OCI-M1 (cell line): Measurements from ENCODE around the gene CCL11.

Experiments used
- DNase-seq: peaks from one replicate; lab custom pipeline; 2025; lab: John Stamatoyannopoulos, UW

Gene CCL11

GRCh38 chr17:34285286-34285792 is at the start of gene CCL11:
CCL11 (plus strand) TSS chr17:34285742; CDS start chr17:34285809, 67 bp downstream.
- no peak for DNase-seq

GRCh38 chr17:34236281-34236892 is 49.2 kb upstream of the CCL11 start:
- peak; percentile 49 for DNase-seq

GRCh38 chr17:34237458-34237857 is 48.1 kb upstream of the CCL11 start:
- DNase-seq: no peak

DNA sequence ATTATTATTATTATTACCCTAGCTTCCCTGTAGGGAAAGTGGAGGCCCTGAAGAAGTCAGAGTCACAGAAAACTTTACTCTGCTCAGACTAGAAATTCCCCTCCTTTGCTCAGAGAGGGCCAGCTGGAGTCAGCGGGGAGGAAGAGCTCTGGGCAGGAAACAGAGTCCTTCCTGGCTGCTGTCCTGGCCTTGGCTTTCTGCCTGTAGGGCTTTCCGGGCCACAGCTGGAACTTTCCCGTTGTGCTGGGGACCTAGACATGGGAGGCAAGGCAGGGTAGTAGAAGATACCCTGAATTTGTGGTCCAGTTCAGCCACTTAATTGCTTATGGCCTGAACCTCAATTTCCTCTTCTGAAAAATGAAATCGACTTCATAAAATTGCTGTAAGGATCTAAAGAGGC is 44.5 kb upstream of the CCL11 start:
- DNase-seq: no peak

- DNase-seq: peak; percentile 87
Measured at GRCh38 chr17:34242587-34243363, 42.8 kb upstream of the CCL11 start.

GRCh38 chr17:34243364-34244320 is 41.9 kb upstream of the CCL11 start:
- no peak for DNase-seq

- DNase-seq: no peak
Measured at GRCh38 chr17:34245351-34245905, 40.1 kb upstream of the CCL11 start.

- peak; percentile 85 for DNase-seq
Measured at GRCh38 chr17:34246446-34246845, 39.1 kb upstream of the CCL11 start.

DNA sequence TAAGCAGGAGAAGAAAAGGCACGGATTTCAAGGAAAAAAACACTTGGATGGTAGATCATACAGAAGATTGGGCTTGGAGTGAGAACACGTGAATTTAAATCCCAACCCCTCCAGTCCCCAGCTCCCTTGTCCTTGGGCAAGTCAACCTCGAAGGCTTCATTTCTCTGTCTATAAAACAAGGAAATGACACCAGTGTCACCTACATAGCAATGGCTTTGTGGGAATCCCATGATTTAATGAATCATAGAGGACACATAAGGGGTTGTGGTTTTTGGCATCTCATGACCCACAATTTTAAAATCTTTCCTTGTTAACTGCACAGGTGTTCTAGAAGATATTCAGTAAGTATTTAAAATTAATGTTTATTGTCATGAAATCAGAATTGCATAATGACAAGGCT is 38.7 kb upstream of the CCL11 start:
- DNase-seq: peak; percentile 38

DNA sequence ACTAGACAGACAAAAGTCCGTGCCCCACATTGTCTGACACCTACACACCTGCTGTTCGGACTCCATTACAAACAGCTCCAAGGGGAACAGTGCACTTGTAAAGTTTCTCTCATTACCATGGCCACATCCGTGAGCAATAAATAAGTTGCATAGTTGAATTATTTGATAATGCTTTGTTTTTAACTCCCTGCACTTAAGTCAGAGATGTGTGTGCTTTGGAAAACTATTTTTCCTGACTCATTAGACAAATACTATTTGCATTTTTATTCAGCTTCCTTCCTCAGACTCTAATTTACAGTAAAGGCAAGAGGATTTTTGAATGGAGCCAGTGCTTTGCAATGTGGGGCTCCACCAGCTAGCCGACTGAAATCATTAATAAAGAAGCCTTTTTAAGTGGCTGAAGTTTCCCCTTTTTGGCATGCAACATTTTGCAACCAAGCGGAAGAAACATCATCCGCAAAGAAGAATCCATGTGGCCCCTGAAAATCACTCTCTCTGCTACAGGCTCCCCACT is 37.0 kb upstream of the CCL11 start:
- DNase-seq: no peak

- DNase-seq: no peak
Measured at GRCh38 chr17:34249061-34249460, 36.5 kb upstream of the CCL11 start.

DNA sequence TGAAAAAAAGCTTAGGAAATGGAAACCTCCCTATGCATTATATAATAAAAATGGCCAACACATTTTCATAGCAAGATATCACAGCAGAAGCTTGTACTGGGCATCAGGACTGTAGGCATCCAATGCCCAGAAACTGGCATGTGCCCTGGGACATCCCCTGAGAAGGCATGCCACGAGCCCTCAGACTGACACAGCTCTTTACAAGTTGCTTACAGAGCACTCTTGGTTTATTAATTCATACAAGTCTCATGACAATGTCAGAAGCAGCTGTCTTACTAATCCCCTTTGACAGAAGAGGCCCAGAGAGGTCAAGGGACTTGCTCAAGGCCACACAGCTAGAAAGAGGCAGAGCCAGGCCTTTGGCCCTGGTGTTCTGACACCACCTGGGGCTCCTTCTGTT is 36.1 kb upstream of the CCL11 start:
- DNase-seq: no peak

DNA sequence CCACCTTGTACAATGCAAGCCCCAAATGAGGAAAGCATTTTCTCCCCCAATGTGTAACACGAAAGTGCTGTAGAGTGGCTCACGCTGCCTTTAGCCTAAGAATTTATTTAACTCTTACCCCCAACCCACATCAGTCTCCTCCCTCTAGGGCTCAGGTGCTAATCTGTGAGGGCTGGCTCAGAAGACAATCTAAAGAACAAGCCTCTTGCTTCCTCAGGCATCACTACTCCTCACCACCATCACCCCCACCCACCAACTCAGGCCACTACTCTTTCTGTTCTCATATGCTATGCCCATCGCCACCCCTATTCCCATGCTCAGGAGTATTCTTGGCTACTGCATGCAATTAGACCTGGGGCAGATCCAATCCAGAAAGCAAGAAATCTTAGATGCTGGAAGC is 34.4 kb upstream of the CCL11 start:
- no peak for DNase-seq

DNA sequence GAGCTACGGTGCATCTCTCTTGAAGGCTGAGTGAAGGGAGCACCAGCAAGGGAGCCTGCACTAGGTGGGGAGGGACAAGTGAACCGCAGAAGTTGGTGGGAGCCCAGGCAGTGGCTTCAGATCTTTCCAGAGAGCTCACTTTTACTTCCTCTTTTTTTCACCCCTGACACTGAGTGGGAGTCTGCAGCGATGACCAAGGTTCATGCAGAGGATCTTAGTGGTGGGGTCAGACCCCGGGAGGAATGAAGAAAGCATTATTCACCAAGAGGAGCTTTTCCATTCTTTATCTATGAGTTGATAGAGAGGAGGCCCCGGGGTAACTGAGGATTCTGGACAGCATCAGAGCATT is 33.5 kb upstream of the CCL11 start:
- DNase-seq: peak; percentile 94

GRCh38 chr17:34252444-34253138 is 33.0 kb upstream of the CCL11 start:
- peak; percentile 50 for DNase-seq

DNA sequence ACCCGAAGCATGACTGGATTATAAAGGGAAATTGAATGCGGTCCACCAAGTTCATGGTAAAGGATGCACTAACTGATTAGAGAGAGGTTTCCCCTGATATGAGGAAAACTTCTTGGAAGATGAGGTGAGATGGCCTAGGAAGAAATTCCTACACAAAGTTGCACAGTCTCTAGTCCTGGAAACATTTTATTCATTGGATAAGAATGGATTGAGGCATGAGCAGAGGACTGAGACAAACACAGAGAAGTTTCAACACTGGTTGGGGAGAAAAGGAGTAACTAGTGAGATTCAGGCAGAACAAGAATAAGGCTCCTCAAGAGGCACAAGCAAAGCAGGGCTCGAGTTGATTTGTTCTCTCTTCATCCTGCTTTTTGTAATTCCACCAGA is 32.4 kb upstream of the CCL11 start:
- DNase-seq: no peak

GRCh38 chr17:34254146-34254545 is 31.4 kb upstream of the CCL11 start:
- no peak for DNase-seq

DNA sequence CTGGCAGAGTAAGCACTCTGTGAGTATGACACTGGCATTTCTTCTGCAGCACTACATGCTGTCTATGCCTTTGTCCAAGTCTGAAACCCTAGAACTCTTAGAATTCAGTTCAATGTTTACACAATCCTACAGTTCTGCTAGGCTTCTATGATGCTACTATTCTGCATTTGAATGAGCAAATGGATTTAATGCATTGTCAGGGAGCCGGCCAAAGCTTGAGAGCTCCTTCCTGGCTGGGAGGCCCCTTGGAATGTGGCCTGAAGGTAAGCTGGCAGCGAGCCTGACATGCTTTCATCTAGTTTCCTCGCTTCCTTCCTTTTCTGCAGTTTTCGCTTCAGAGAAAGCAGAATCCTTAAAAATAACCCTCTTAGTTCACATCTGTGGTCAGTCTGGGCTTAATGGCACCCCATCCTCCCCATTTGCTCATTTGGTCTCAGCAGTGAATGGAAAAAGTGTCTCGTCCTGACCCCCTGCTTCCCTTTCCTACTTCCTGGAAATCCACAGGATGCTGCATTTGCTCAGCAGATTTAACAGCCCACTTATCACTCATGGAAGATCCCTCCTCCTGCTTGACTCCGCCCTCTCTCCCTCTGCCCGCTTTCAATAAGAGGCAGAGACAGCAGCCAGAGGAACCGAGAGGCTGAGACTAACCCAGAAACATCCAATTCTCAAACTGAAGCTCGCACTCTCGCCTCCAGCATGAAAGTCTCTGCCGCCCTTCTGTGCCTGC is 30.7 kb upstream of the CCL11 start, which contains the start of gene CCL2:
CCL2 (plus strand) TSS at position 635 of the 730 bp plus-strand sequence; CDS start at position 700, 65 bp downstream.
- peak; percentile 67 for DNase-seq

DNA sequence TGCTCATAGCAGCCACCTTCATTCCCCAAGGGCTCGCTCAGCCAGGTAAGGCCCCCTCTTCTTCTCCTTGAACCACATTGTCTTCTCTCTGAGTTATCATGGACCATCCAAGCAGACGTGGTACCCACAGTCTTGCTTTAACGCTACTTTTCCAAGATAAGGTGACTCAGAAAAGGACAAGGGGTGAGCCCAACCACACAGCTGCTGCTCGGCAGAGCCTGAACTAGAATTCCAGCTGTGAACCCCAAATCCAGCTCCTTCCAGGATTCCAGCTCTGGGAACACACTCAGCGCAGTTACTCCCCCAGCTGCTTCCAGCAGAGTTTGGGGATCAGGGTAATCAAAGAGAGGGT is 30.2 kb upstream of the CCL11 start:
- DNase-seq: no peak

GRCh38 chr17:34255841-34256240 is 29.7 kb upstream of the CCL11 start:
- DNase-seq: no peak
